Osteoblast (primary cell): ENCODE data around the gene SNRNP27. TPM values are rescaled to one million over a fixed set of nuclear protein-coding genes. Genes with fewer than 3 reads are reported as not detected.

Experiments
- DNase-seq: peaks from one replicate; pipeline ENCODE4 v3.0.0; 2011; ENCODE audit warnings: low spot score, mixed read lengths; ENCODE audit not compliant: insufficient read length; ENCODE audit errors: missing footprints
- H2AFZ ChIP-seq: 2 replicates; pipeline ENCODE4 v1.6.0; 2011; ENCODE audit warnings: mild to moderate bottlenecking, low read length
- H3K27ac ChIP-seq: 2 replicates; pipeline ENCODE4 v1.5.1; 2011; ENCODE audit warnings: mild to moderate bottlenecking, low read depth, low read length, moderate library complexity
- H3K27me3 ChIP-seq: 2 replicates; pipeline ENCODE4 v1.6.0; 2012; ENCODE audit warnings: mild to moderate bottlenecking, control low read depth, inconsistent platforms, low read length, moderate library complexity; ENCODE audit not compliant: insufficient read depth
- H3K36me3 ChIP-seq: 2 replicates; pipeline ENCODE4 v1.5.1; 2011; ENCODE audit warnings: mild to moderate bottlenecking, low read length, control low read depth, moderate library complexity; ENCODE audit not compliant: insufficient read depth
- H3K4me1 ChIP-seq: 2 replicates; pipeline ENCODE4 v1.5.1; 2011; ENCODE audit warnings: mild to moderate bottlenecking, low read length, control low read depth, moderate library complexity; ENCODE audit not compliant: insufficient read depth
- H3K4me2 ChIP-seq: 2 replicates; pipeline ENCODE4 v1.6.0; 2011; ENCODE audit warnings: mild to moderate bottlenecking, low read length; ENCODE audit not compliant: insufficient read depth
- H3K4me3 ChIP-seq: fragments of 200-600 bp; sonication (generic); 3 replicates; pipeline ENCODE4 v1.5.1; 2012; ENCODE audit warnings: mild to moderate bottlenecking, low read length, inconsistent platforms; ENCODE audit not compliant: insufficient read depth
- H3K79me2 ChIP-seq: 2 replicates; pipeline ENCODE4 v1.6.0; 2012; ENCODE audit warnings: mild to moderate bottlenecking, low read length, control low read depth, inconsistent platforms; ENCODE audit not compliant: insufficient read depth
- H3K9me3 ChIP-seq: 2 replicates; pipeline ENCODE4 v1.5.1; 2011; ENCODE audit warnings: low read depth, low read length, control low read depth
- H4K20me1 ChIP-seq: 2 replicates; pipeline ENCODE4 v1.6.0; 2012; ENCODE audit warnings: mild to moderate bottlenecking, low read length, control low read depth; ENCODE audit not compliant: insufficient read depth
- CTCF ChIP-seq: IDR thresholded peaks from 2 replicates; pipeline ENCODE4 v1.5.1; 2011; ENCODE audit warnings: mild to moderate bottlenecking, low read depth, low read length, moderate library complexity; ENCODE audit errors: extremely low read depth
- total RNA-seq: library from RNA; depleted of rRNA; stranded (reverse); fragments of >200 nt; gene quantifications from 2 replicates; pipeline ENCODE4 v1.2.3, GENCODE V29; 2012

Gene SNRNP27
- total RNA-seq, 1 donor: 35.1 TPM

GRCh38 chr2:69937968-69938367 is 44.2 kb downstream of the SNRNP27 start:
- DNase-seq: no peak
- Histone ChIP-seq H3K27ac (no peak overlapping the region), H2AFZ (no peak overlapping the region), H4K20me1 (no peaks in the 10 kb centered on the region), H3K4me2 (no peak overlapping the region), H3K36me3 (peaks cover 68% of the 10 kb centered on the region), H3K4me3 (no peak overlapping the region), H3K9me3 (no peaks in the 10 kb centered on the region), H3K4me1 (peaks cover 26% of the 10 kb centered on the region), H3K79me2 (peaks cover 9% of the 10 kb centered on the region), H3K27me3 (no peaks in the 10 kb centered on the region)
- TF ChIP-seq CTCF: no peak

- Histone ChIP-seq H2AFZ (no peak overlapping the region), H3K79me2 (peaks cover 9% of the 10 kb centered on the region), H3K36me3 (peaks cover 68% of the 10 kb centered on the region), H3K4me3 (no peak overlapping the region), H4K20me1 (no peaks in the 10 kb centered on the region), H3K4me1 (peaks cover 9% of the 10 kb centered on the region), H3K4me2 (no peak overlapping the region), H3K27me3 (no peaks in the 10 kb centered on the region), H3K27ac (no peak overlapping the region), H3K9me3 (no peaks in the 10 kb centered on the region)
- no peak for DNase-seq
- no peak for TF ChIP-seq CTCF
Observed at GRCh38 chr2:69939722-69940121, 46.0 kb downstream of the SNRNP27 start.

- no peaks in the 10 kb centered on the region for H3K9me3 ChIP-seq
- no peaks in the 10 kb centered on the region for H3K27me3 ChIP-seq
- TF ChIP-seq CTCF: no peak
- H3K27ac ChIP-seq: no peak overlapping the region
- H4K20me1 ChIP-seq: no peaks in the 10 kb centered on the region
- H3K36me3 ChIP-seq: peaks cover 60% of the 10 kb centered on the region
- no peak for DNase-seq
- peaks cover 8% of the 10 kb centered on the region for H3K4me1 ChIP-seq
- H3K4me2 ChIP-seq: no peak overlapping the region
- H2AFZ ChIP-seq: no peak overlapping the region
- H3K79me2 ChIP-seq: peaks cover 4% of the 10 kb centered on the region
- H3K4me3 ChIP-seq: no peak overlapping the region
Observed at GRCh38 chr2:69940691-69941090, 46.9 kb downstream of the SNRNP27 start.

- H3K27me3 ChIP-seq: no peaks in the 10 kb centered on the region
- H4K20me1 ChIP-seq: no peaks in the 10 kb centered on the region
- H3K79me2 ChIP-seq: no peaks in the 10 kb centered on the region
- no peak overlapping the region for H3K4me3 ChIP-seq
- H3K27ac ChIP-seq: no peak overlapping the region
- no peak for DNase-seq
- peaks cover 39% of the 10 kb centered on the region for H3K36me3 ChIP-seq
- no peak overlapping the region for H2AFZ ChIP-seq
- TF ChIP-seq CTCF: no peak
- H3K9me3 ChIP-seq: no peaks in the 10 kb centered on the region
- no peak overlapping the region for H3K4me2 ChIP-seq
- peaks cover 19% of the 10 kb centered on the region for H3K4me1 ChIP-seq
Observed at GRCh38 chr2:69943000-69943842, 49.5 kb downstream of the SNRNP27 start.
